GM12891 (cell line): ENCODE data around the gene LILRB5.
"Not testable (repeated sequence)": the region's sequence is repeated elsewhere in the genome, so short reads cannot be mapped to it uniquely, and the experiment has no call there.

Source experiments
- DNase-seq: peaks from one replicate; pipeline ENCODE4 v3.0.0; 2011; ENCODE audit warnings: low spot score; ENCODE audit not compliant: insufficient read length
- FAIRE-seq: peaks from 2 replicates; lab custom pipeline; 2011; peaks lifted over from hg19 to GRCh38; lab: Jason Lieb, UNC
- PAX5 ChIP-seq: IDR thresholded peaks from 2 replicates; pipeline ENCODE4 v1.6.1; 2011; ENCODE audit warnings: low read length, moderate library complexity, mild to moderate bottlenecking; ENCODE audit not compliant: insufficient read depth, severe bottlenecking
- POLR2A ChIP-seq: IDR thresholded peaks from 2 replicates; pipeline ENCODE4 v1.6.1; 2011; ENCODE audit warnings: low read depth, low read length, control low read depth
- POLR2AphosphoS5 ChIP-seq: IDR thresholded peaks from 2 replicates; pipeline ENCODE4 v1.6.1; 2011; ENCODE audit warnings: low read depth, low read length, control low read depth
- POU2F2 ChIP-seq: IDR thresholded peaks from 2 replicates; pipeline ENCODE4 v1.6.1; 2011; ENCODE audit warnings: low read depth, mild to moderate bottlenecking, control low read depth, low read length, moderate library complexity
- SPI1 ChIP-seq: IDR thresholded peaks from 2 replicates; pipeline ENCODE4 v1.6.1; 2011; ENCODE audit warnings: low read depth, low read length, control low read depth
- TAF1 ChIP-seq: IDR thresholded peaks from 2 replicates; pipeline ENCODE4 v1.6.1; 2011; ENCODE audit warnings: low read depth, low read length, control low read depth

LILRB5 gene

DNA sequence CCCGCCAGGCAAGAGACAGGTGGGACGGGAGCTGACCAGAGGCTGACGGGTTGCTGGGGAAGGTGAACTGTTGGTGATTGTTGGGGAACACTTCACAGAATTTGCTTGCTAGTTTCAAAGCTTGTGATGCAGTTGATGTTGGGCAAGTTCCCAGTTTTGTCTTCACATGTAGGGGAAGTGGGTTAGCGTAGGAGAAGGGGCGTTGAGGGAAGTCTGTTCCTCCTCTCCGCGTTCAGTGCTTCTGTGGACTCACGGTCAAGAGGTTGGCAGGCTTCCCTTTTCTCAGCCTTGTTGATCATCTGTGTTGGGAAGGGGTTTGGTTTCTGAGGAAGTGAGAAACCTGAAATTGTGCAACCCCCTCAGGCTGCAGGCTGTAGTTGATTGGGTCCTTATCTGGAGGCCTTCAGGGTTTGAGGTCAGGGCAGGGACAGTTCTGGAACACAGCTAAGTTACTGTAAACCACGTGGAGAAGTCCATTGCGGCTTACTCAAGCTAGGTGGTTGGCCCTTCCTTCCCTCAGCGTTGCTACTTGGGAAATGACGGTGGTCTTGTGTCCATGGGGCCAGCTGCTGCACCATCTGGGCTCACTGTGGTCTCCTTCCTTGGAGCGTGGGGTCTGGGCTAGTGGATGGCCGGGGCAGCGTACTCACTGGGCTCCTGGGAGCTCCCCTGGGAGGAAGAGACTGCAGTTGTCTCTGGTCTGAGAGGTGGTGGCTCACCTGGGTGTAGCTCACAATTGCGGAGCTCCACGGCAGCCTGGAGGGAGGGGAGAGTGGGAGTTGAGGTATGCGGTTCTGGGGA, 48.9 kb downstream of the LILRB5 start:
- TF ChIP-seq POLR2A (no peak; the same call in none of the 2 replicates), SPI1 (peak; percentile 95), POU2F2 (peak; percentile 8; the same call in 1 of the 2 replicates), TAF1 (no peak), POLR2AphosphoS5 (peak; percentile 88), PAX5 (no peak)
- DNase-seq (no peak), FAIRE-seq (peak; percentile 85)

DNA sequence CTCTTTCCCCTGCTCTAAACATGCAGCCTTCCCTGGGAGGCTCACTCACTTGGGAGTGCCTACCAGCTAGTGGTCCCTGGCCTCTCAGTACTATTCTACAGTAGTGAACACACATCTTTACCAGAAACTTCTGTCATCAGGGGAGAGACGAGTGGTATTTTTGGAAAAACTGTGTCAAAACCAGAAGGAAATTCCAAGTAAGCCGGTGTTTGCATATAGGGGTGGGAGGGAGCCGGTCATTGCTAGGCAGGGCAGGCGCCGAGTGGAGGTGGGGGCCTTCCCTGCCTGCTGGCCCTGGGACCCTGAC, 49.4 kb downstream of the LILRB5 start:
- no peak for FAIRE-seq
- DNase-seq: no peak
- no peak for TF ChIP-seq PAX5
- TF ChIP-seq POU2F2: peak; percentile 6; the same call in 1 of the 2 replicates
- TF ChIP-seq TAF1: no peak
- TF ChIP-seq POLR2A: no peak
- TF ChIP-seq POLR2AphosphoS5: no peak
- TF ChIP-seq SPI1: no peak

DNA sequence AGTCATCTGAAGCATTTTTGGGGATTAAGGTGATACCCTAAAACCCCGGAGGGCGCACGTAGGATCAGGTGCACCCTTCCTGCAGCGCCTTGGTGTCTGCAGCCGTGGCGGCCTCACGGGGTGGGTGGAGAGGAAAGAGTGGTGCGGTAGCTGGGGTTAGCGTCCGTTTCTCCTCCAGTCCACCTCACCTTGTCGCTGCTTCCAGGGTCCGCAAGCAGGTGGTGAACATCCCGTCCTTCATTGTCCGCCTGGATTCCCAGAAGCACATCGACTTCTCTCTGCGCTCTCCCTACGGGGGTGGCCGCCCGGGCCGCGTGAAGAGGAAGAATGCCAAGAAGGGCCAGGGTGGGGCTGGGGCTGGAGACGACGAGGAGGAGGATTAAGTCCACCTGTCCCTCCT, 49.9 kb downstream of the LILRB5 start:
- not testable (repeated sequence) for DNase-seq, FAIRE-seq

DNA sequence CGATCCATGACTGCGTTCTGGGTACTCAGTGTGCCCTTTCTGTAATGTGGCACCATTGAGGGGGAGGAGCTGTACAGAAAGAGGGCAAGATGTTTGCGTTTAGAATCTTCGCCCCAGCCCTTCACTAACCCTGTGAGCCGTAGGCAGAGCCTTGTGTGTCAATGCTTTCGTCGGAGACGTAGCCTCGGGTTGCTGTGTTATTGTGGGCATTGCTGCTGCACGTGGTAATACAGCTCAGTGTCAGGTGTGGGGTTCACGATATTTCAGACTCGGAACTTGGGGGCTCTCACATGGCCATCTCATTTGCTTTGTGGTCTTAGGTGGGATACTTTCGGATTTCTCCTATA, 50.3 kb downstream of the LILRB5 start:
- FAIRE-seq (no peak), DNase-seq (no peak)
- no peak for TF ChIP-seq PAX5
- TF ChIP-seq POLR2A: no peak; the same call in 1 of the 2 replicates
- TF ChIP-seq SPI1: no peak
- peak; percentile 31; the same call in 1 of the 2 replicates for TF ChIP-seq POLR2AphosphoS5

DNA sequence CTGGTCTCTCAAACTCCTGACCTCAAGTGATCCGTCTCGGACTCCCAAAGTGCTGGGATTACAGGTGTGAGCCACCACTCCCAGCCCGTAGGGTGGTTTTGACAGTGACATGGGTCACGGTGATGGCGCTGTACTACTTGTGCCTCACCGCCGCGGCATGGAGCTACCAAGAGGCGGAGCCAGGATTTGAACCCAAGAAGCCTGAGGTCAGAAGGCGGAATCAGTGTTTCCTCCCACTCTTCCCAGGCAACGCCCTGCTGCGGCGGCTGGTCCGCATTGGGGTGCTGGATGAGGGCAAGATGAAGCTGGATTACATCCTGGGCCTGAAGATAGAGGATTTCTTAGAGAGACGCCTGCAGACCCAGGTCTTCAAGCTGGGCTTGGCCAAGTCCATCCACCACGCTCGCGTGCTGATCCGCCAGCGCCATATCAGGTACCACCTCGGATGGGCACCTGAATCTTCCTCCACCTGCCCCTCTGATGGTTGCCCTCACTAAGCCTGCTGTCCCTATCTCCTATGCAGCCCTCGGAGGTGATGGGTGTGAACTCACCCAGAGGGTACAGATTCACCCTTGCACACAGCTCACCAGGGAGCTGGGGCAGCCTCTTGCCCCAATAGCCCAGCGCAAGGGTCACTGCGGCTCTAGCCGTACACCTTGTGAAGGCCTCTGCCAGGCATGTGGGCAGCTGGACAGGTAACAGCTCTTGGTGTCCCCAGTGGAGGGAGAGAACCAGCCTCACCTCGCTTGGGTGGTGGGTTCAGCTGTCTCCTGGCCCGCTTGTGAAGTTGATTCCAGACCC, 50.8 kb downstream of the LILRB5 start:
- DNase-seq (no peak), FAIRE-seq (no peak)
- no peak for TF ChIP-seq PAX5
- TF ChIP-seq POLR2AphosphoS5: peak; percentile 66
- no peak for TF ChIP-seq POU2F2
- TF ChIP-seq POLR2A: no peak
- TF ChIP-seq TAF1: no peak
- no peak for TF ChIP-seq SPI1

DNA sequence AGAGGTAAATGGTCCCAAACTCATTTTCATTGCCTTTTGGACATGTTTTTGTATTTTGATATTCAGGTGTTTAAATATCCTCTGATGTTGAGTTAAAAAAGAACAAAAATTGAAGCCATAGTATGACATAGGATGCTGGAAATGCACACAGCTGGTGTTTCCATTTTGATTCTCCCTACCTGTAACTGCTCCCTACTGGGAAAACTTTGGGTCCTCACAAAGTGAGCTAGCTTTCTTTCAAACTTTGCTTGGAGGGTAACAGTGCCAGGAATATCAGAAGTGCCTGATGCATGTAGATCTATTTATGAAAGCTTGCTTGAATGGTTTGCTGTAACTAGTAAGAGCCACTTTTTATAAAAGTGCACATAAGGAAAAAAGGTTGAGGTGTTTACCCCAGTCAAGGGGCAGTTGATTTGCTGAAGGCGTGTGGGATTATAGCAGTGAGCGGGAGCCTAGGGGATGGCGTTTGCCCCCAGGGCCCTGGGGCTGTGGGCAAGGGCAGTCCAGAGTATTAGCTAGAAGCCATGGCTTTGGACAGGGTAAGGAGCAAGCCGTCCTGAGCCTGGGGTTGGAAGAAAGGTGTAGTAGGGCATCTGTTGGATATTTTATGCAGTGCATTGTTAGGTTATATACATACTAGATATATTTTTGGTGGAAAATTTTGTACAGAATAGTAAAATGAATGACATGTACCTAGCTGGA, 52.2 kb downstream of the LILRB5 start:
- no peak for TF ChIP-seq POU2F2
- no peak; the same call in 1 of the 2 replicates for TF ChIP-seq POLR2AphosphoS5
- DNase-seq (no peak), FAIRE-seq (no peak)

DNA sequence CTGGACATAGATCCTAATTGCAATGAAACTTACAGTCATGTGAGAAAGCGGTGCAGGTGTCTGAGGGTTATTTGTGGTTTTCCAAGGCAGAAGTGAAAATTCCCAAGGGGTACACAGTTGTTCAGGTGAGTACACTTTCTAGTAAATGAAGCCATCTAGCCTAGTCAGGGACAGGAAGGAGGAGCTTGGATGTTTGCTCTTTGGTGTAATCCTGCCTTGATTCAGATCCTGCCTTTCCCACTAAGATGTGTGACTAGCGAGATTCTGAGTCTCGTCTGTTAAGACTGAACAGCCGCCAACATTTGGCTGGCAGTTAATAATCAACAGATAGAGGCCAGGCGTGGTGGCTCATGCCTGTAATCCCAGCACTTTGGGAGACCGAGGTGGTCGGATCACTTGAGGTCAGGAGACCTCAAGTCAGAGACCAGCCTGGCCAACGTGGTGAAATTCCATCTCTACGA, 53.9 kb downstream of the LILRB5 start:
- DNase-seq (no peak), FAIRE-seq (no peak)
- no peak for TF ChIP-seq POLR2AphosphoS5
- TF ChIP-seq POLR2A: no peak
- TF ChIP-seq POU2F2: no peak

DNA sequence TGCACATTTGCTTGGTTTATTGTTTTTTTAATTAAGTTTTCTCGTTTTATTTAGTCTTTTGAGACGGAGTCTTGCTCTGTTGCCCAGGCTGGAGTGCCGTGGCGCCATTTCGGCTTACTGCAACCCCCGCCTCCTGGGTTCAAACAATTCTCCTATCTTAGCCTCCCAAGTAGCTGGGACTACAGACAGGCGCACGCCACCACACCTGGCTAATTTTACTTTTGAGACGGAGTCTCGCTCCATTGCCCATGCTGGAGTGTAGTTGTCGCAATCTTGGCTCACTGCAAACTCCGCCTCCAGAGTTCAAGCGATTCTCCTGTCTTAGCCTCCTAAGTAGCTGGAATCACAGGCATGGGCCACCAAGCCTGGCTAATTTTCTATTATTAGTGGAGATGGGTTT, 55.1 kb downstream of the LILRB5 start:
- no peak for TF ChIP-seq POLR2AphosphoS5
- TF ChIP-seq POLR2A: no peak
- no peak for TF ChIP-seq PAX5
- TF ChIP-seq TAF1: no peak
- no peak for TF ChIP-seq POU2F2
- no peak for TF ChIP-seq SPI1
- DNase-seq: no peak
- no peak for FAIRE-seq

DNA sequence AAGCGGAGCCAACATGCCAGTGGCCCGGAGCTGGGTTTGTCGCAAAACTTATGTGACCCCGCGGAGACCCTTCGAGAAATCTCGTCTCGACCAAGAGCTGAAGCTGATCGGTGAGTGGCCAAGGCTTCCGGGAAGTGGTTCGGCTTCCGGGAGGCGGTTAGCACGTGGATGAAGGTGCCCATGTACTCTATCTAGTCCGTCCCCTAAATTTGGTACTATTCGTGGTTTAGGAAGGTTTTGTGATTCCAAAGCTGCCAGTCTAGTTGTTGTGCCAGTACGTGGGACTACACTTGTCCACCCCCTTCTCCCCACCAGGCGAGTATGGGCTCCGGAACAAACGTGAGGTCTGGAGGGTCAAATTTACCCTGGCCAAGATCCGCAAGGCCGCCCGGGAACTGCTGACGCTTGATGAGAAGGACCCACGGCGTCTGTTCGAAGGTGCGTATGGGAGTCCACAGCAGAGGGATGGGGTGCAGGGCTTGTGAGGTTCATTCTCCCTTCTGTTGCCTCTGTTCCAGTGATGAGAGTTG, 55.8 kb downstream of the LILRB5 start:
- no peak for TF ChIP-seq POLR2A
- TF ChIP-seq SPI1: no peak
- TF ChIP-seq TAF1: no peak
- TF ChIP-seq POLR2AphosphoS5: no peak; the same call in 1 of the 2 replicates
- TF ChIP-seq POU2F2: no peak
- TF ChIP-seq PAX5: no peak
- DNase-seq (no peak), FAIRE-seq (no peak)
